Mesodermal cell (in vitro differentiated cells): ENCODE measurements around the gene TBC1D25.
A peak's percentile ranks its signal among the peaks of the same experiment; 100 is the strongest.

Experiments
- H3K27ac ChIP-seq: 2 replicates; pipeline ENCODE4 v1.7.0; 2013; ENCODE audit warnings: mild to moderate bottlenecking, low read depth, low read length, moderate library complexity; ENCODE audit not compliant: severe bottlenecking
- H3K36me3 ChIP-seq: 2 replicates; pipeline ENCODE4 v1.7.1; 2013; ENCODE audit warnings: mild to moderate bottlenecking, low read length, moderate library complexity; ENCODE audit not compliant: control insufficient read depth, insufficient read depth
- H3K4me1 ChIP-seq: one replicate; pipeline ENCODE4 v1.7.1; 2013; ENCODE audit warnings: mild to moderate bottlenecking, low read length; ENCODE audit not compliant: insufficient read depth, control insufficient read depth, poor library complexity, severe bottlenecking
- H3K4me3 ChIP-seq: 2 replicates; pipeline ENCODE4 v1.7.0; 2013; ENCODE audit warnings: low read length, control low read depth, mild to moderate bottlenecking; ENCODE audit not compliant: insufficient read depth, poor library complexity, severe bottlenecking; ENCODE audit errors: extremely low read depth
- H3K9me3 ChIP-seq: 2 replicates; pipeline ENCODE4 v1.7.1; 2013; ENCODE audit warnings: mild to moderate bottlenecking, low read length, moderate library complexity; ENCODE audit not compliant: control insufficient read depth
- WGBS, 2 experiments: methylation state at CpG; one replicate each; pipeline ENCODE4 v1.1.5; 2013; ENCODE audit warnings: missing lambda C conversion rate in 2 of 2; ENCODE audit not compliant: insufficient coverage in 2 of 2; 5-methylcytosine and 5-hydroxymethylcytosine counted together

TBC1D25 gene

DNA sequence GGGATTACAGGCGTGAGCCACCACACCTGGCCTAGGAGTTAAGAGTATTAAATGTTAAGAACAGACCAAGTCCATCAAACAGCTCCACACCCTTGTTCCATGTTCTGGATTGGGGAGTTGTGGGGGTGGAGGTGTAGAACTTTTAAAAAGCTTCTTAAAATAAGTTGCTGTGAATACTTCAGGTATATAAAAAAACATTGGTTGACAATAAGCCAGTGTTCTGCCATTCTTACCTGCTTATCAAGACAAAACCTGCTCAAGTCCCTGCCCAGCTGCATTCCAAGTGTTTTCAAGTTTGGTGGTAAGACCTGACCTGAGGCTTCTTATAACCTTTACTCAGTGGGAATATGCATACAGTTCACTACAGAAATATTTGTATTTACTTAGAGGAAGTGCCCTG lies 41.1 kb downstream of the TBC1D25 start:
- Histone ChIP-seq H3K27ac (no peak overlapping the region), H3K4me1 (peaks cover 9% of the 10 kb centered on the region), H3K9me3 (no peaks in the 10 kb centered on the region), H3K36me3 (peaks cover 33% of the 10 kb centered on the region), H3K4me3 (no peak overlapping the region)
- no CpG with 5 or more reads among the region's 1 CpG for WGBS, 2 experiments

DNA sequence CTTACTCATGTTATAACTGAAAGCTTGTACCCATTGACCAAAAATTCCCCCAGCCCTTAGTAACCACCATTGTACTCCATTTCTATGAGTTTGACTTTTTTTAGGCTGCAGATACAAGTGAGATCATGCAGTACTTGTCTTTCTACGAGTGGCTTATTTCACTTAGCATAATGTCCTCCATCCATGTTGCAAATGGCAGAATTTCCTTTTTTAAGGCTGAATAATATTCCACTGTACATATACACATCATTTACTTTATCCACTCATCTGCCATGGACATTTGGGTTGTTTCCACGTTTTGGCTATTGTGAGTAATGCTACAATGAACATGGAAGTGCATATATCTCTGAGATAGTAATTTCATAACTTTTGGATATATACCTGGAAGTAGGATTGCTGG lies 45.2 kb downstream of the TBC1D25 start:
- no peak overlapping the region for H3K27ac ChIP-seq
- no peak overlapping the region for H3K4me3 ChIP-seq
- H3K9me3 ChIP-seq, result no peaks in the 10 kb centered on the region
- H3K36me3 ChIP-seq, result peaks cover 2% of the 10 kb centered on the region
- 86 to 100% methylated on average over 1 of the region's 2 CpGs for WGBS, 2 experiments
- H3K4me1 ChIP-seq, result no peaks in the 10 kb centered on the region

DNA sequence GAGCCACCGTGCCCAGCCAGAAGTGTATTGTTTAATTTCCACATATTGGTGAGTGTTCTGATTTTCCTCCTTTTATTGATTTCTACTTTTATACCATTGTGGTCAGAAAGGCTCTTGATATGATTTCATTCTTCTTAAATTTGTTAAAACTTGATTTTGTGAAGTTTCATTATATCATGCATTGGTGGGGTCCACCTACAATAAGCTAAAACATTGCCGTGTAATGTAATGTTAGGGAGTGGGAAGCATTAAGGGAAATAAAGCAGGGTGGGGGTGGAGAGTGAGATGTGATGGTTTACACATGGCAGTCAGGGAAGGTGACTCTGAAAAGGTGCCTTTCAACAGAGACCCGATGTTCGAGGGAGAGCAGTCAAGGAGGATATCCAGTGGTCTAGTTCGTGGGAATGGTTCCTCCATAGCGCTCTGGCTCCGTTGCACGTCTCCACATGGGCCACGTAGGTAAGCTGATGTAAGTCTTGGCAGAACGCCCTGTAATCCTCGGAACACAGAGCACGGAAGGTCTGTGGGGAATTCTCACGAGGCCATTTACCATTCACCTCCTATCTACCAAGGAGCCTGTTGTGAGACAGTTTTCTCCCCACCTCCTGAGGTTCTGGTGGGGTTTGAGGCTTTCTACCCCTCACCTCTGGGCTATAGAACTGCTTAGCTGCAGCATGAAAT lies 50.1 kb downstream of the TBC1D25 start:
- H3K4me3 ChIP-seq, result no peak overlapping the region
- no peaks in the 10 kb centered on the region for H3K36me3 ChIP-seq
- no peaks in the 10 kb centered on the region for H3K9me3 ChIP-seq
- 90% methylated on average over 7 of the region's 13 CpGs; no CpG with 5 or more reads in 1 of the 2 experiments for WGBS, 2 experiments
- H3K27ac ChIP-seq, result no peak overlapping the region
- H3K4me1 ChIP-seq, result peaks cover 5% of the 10 kb centered on the region

DNA sequence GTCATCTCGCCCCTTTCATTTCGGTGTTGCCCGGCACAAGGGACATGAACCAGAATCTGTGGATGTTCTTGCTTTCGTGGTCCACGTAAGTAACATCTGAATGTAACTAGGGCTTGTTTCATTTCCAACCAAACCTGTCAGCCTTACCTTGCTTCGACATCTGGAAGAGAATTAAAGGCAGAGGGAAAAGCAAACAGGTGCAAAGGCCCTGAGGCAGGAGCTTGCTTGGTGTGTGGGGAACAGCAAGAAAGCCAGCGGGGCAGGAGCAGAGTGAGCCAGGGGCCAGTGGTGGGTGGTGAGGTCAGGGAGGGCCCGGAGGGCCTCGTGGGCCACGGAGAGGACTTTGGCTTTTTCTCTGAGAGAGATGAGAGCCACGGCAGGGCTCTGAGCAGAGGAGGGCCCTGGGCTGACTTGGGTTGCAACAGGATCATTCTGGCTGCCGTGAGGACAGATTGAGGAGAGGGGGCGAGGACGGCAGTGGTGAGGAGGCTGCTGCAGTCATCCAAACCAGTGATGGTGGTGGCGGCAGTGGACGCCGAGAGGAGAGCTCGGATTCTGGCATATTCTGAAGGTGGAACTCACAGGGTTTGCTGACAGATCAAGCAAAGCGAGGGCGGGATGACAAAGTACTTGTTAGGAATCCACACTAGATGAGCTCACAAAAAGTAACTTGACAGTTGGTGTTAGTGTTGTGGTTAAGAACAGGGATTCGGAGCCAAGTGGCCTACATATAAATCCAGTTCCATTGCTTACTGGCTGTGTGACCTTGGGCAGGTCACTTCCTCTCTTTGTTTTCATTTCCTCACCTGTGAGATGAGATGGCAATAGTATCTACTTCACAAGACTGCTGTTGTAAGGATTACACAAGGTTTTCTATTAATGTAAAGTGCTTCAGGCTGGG lies 50.9 kb downstream of the TBC1D25 start:
- no peaks in the 10 kb centered on the region for H3K36me3 ChIP-seq
- H3K9me3 ChIP-seq, result no peaks in the 10 kb centered on the region
- H3K27ac ChIP-seq, result no peak overlapping the region
- no peak overlapping the region for H3K4me3 ChIP-seq
- WGBS, 2 experiments, result 93 to 96% methylated on average over 7 to 10 of the region's 21 CpGs
- H3K4me1 ChIP-seq, result peaks cover 5% of the 10 kb centered on the region

DNA sequence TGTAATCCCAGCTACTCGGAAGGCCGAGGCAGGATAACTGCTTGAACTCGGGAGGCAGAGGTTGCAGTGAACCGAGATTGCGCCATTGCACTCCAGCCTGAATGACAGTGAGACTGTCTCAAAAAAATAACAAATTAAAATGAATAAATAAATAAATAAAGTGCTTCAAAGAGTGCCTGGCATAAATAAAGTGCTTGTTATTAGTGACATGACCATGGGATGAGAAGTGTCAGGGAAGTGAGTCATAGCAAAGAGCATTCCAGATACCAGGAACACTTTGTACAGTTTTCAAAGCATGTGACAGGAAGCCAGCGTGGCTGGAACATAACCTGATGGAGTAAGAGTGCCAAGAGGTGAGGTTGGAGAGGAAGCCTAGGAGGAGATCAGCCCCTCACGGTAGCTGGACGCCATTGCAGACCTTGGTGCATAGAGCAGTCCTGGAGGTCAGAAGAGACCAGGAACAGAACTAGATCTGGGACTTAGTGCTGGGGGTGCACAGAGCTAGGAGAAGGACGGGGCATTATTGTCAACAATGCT lies 51.8 kb downstream of the TBC1D25 start:
- Histone ChIP-seq H3K36me3 (no peaks in the 10 kb centered on the region), H3K27ac (no peak overlapping the region), H3K9me3 (no peaks in the 10 kb centered on the region), H3K4me3 (no peak overlapping the region), H3K4me1 (peaks cover 5% of the 10 kb centered on the region)
- WGBS, 2 experiments, result 81 to 100% methylated on average over 2 to 3 of the region's 9 CpGs

DNA sequence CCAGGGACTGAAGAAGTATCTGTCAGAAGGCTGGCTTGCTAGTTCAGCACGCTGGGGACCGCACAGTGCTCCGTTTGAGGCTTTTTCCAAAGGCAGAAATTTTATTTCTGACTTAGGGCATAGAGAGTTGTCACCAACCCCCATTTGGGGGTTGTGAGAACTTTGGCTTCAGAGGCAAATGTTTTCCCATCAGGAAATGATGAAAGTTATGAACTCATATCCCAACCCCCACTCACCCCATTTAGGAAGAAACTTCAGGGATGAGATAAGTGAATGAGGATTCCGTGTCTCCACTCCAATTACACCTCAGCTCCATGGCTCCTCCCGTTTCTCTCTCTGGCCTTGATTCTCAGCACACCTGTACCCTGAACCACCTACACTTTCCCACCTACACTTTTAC lies 53.5 kb downstream of the TBC1D25 start:
- no CpG with 5 or more reads among the region's 5 CpGs for WGBS, 2 experiments
- Histone ChIP-seq H3K27ac (no peak overlapping the region), H3K36me3 (no peaks in the 10 kb centered on the region), H3K4me1 (peaks cover 5% of the 10 kb centered on the region), H3K4me3 (no peak overlapping the region), H3K9me3 (no peaks in the 10 kb centered on the region)

DNA sequence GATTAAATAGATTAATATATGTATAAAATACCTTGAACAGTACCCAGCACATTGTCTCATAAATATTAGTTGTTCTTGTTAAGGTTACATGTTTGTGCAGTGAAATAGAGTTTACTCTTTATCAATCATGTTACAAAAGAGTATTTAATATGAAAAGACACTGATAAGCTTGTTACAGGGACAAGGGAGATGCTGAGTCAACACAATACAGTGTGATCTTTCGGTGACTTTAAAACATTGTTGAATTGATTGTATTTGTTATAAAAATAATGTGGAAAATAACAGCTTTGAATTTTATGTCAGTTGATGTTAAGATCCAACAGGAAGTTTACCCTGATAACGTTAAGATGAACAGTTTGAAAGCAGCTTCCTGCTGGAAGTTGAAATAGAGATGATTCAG lies 56.4 kb downstream of the TBC1D25 start:
- no peak overlapping the region for H3K27ac ChIP-seq
- peaks cover 5% of the 10 kb centered on the region for H3K4me1 ChIP-seq
- H3K4me3 ChIP-seq, result no peak overlapping the region
- no peaks in the 10 kb centered on the region for H3K9me3 ChIP-seq
- peaks cover 15% of the 10 kb centered on the region for H3K36me3 ChIP-seq
- 100% methylated on average over 1 to 2 of the region's 2 CpGs for WGBS, 2 experiments

DNA sequence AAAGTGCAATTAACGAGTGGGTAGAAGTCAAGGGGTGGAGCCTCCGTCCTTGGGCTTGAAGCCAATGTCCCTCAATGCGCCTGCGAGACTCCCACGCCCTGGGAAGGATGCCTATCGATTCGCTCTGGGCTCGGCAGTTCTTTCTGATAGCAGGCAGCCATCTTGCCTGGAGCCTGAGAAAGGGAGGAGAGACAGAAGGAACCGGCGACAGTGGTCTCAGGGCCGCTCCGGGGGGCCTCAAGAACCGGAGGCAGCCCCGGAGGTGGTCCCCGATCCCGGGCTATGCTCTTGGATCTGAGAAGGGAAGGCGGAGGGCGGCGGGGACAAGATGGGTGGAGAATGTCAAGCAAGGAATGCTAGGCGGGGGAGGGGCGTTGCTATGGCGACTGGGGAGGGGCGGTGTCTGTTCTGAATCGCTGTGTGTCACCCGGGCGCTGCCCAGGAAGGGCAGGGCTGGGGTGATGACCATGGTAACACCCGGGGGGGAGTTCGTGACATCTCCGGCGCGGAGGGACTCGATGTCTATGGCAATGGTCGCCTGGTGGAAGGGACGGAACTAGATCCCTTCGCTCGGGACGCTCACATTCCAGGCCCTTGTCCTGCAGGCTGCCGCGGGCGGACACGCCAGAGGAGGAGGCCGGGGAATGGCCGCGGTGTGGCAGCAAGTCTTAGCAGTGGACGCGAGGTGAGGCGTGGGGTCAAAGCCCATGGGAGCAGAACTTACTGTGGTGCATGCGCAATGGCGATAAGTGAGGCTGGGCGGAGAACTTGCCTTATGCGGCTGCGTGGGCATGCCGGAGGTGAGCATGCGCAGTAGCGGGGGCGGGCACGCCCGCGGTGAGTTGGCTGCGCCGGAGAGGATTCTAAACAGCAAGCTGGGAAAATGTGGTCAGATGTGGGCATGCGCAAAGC lies 58.1 kb downstream of the TBC1D25 start, which contains the start of gene WDR13:
Gene WDR13 (plus strand): TSS at position 140 of the 912 bp plus-strand sequence. CDS start 505 bp downstream, at position 645.
- WGBS, 2 experiments, result 0 to 1% methylated on average over 15 to 25 of the region's 62 CpGs
- H3K4me3 ChIP-seq, result peak within 1 kb of the TSS; percentile 56
- peak within 1 kb of the TSS; percentile 99 for H3K27ac ChIP-seq
- H3K36me3 ChIP-seq, result peaks cover 20% of the 10 kb centered on the region
- H3K9me3 ChIP-seq, result no peaks in the 10 kb centered on the region
- no peaks in the 10 kb centered on the region for H3K4me1 ChIP-seq

DNA sequence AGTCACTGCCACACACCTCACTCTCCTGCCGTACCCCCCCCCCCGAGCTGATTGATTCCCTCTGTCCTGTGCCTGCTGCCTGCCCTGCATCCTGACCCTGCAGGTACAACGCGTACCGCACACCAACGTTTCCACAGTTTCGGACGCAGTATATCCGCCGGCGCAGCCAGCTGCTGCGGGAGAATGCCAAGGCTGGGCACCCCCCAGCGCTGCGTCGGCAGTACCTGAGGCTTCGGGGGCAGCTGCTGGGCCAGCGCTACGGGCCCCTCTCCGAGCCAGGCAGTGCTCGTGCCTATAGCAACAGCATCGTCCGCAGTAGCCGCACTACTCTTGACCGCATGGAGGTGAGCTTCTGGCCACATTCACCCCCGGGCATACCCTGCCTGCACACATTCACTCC lies 59.1 kb downstream of the TBC1D25 start:
- Histone ChIP-seq H3K27ac (no peak overlapping the region), H3K4me3 (peak overlapping the region; percentile 56), H3K4me1 (no peaks in the 10 kb centered on the region), H3K9me3 (no peaks in the 10 kb centered on the region), H3K36me3 (peaks cover 26% of the 10 kb centered on the region)
- 96 to 98% methylated on average over 14 to 16 of the region's 25 CpGs for WGBS, 2 experiments

DNA sequence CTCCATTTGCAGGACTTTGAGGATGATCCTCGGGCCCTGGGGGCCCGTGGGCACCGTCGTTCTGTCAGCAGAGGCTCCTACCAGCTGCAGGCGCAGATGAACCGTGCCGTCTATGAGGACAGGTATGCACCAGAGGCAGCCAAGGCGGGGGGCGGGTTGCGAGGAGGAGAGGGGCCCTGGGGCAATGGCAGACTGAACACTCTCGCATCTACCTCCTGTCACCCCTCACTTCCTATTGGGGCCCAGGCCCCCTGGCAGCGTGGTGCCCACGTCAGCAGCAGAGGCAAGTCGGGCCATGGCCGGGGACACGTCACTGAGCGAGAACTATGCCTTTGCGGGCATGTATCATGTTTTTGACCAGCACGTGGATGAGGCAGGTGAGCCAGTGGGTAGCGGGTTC lies 59.8 kb downstream of the TBC1D25 start:
- WGBS, 2 experiments, result 94 to 99% methylated on average over 7 to 16 of the region's 20 CpGs
- no peaks in the 10 kb centered on the region for H3K9me3 ChIP-seq
- no peak overlapping the region for H3K4me3 ChIP-seq
- no peak overlapping the region for H3K27ac ChIP-seq
- no peaks in the 10 kb centered on the region for H3K4me1 ChIP-seq
- H3K36me3 ChIP-seq, result peaks cover 30% of the 10 kb centered on the region
